IMR-90 (cell line): ENCODE results near the gene POLR3E. TPM values are rescaled to one million over a fixed set of nuclear protein-coding genes. Genes with fewer than 3 reads are reported as not detected.

Source experiments
- ATAC-seq: fragments of 200-7000 bp; cut with Tn5 transposase; 2 replicates; pipeline ENCODE4 v1.9.1; 2020; ENCODE audit warnings: low read depth, mild to moderate bottlenecking, moderate library complexity
- BruUV-seq: library from RNA; stranded (reverse); fragments of 400-500 nt; replicated peaks from 2 replicates; lab custom pipeline; 2021; lab: Mats Ljungman, UMichigan
- CTCF ChIA-PET: fragments of 300-600 bp; formaldehyde crosslinking; extraction: SDS; loops from one replicate; lab custom pipeline; 2021; ENCODE audit warnings: antibody characterized with exemption; lab: Yijun Ruan, JAX
- POLR2A ChIA-PET: fragments of 300-600 bp; sonication (Branson Sonifier 250); formaldehyde crosslinking; loops from one replicate; lab custom pipeline; 2022; ENCODE audit warnings: antibody characterized with exemption; ENCODE audit not compliant: unreplicated experiment; lab: Charles Lee
- DNase-seq: peaks from one replicate; pipeline ENCODE4 v3.0.0; 2013
- H2AFZ ChIP-seq: replicated peaks from 2 replicates; pipeline ENCODE3; 2013; ENCODE audit warnings: low read length, mild to moderate bottlenecking; ENCODE audit not compliant: poor library complexity
- H2AK5ac ChIP-seq: 2 replicates; pipeline ENCODE4 v1.6.1; 2013; ENCODE audit warnings: low read depth, low read length, inconsistent platforms
- H2AK9ac ChIP-seq: replicated peaks from 2 replicates; pipeline ENCODE3; 2013; ENCODE audit warnings: mild to moderate bottlenecking, low read depth, low read length, moderate library complexity; ENCODE audit not compliant: poor library complexity
- H2BK120ac ChIP-seq: 2 replicates; pipeline ENCODE4 v1.6.1; 2013; ENCODE audit warnings: low read depth, low read length, inconsistent platforms
- H2BK15ac ChIP-seq: 3 replicates; pipeline ENCODE4 v1.6.1; 2013; ENCODE audit warnings: low read depth, low read length, inconsistent platforms
- H2BK20ac ChIP-seq: 2 replicates; pipeline ENCODE4 v1.6.1; 2013; ENCODE audit warnings: low read depth, mild to moderate bottlenecking, inconsistent platforms, low read length, moderate library complexity
- H2BK5ac ChIP-seq: 2 replicates; pipeline ENCODE4 v1.6.1; 2013; ENCODE audit warnings: mild to moderate bottlenecking, low read depth, low read length, inconsistent platforms; ENCODE audit not compliant: poor library complexity, severe bottlenecking
- H3K14ac ChIP-seq: replicated peaks from 2 replicates; pipeline ENCODE4 v1.6.1; 2013; ENCODE audit warnings: low read depth, low read length, inconsistent platforms
- H3K18ac ChIP-seq: 2 replicates; pipeline ENCODE4 v1.6.1; 2013; ENCODE audit warnings: low read depth, low read length, control low read depth
- H3K23ac ChIP-seq: 2 replicates; pipeline ENCODE4 v1.6.1; 2013; ENCODE audit warnings: low read depth, low read length, inconsistent platforms
- H3K27ac ChIP-seq: 2 replicates; pipeline ENCODE4 v1.5.1; 2013; ENCODE audit warnings: mild to moderate bottlenecking, control low read depth, low read length; ENCODE audit not compliant: insufficient read depth
- H3K27me3 ChIP-seq: 2 replicates; pipeline ENCODE4 v1.6.1; 2013; ENCODE audit warnings: low read length; ENCODE audit not compliant: control insufficient read depth, insufficient read depth
- H3K36me3 ChIP-seq: 2 replicates; pipeline ENCODE4 v1.6.1; 2013; ENCODE audit warnings: low read length, mixed read lengths; ENCODE audit not compliant: control insufficient read depth, insufficient read depth
- H3K4ac ChIP-seq: 2 replicates; pipeline ENCODE4 v1.6.1; 2013; ENCODE audit warnings: low read depth, low read length, inconsistent platforms
- H3K4me1 ChIP-seq: 2 replicates; pipeline ENCODE4 v1.6.1; 2013; ENCODE audit warnings: low read length, mixed read lengths; ENCODE audit not compliant: control insufficient read depth, insufficient read depth
- H3K4me2 ChIP-seq: 2 replicates; pipeline ENCODE4 v1.6.1; 2013; ENCODE audit warnings: low read depth, mild to moderate bottlenecking, control low read depth, low read length, moderate library complexity
- H3K4me3 ChIP-seq: 2 replicates; pipeline ENCODE4 v1.5.1; 2013; ENCODE audit warnings: low read depth, mild to moderate bottlenecking, control low read depth, low read length, moderate library complexity; ENCODE audit not compliant: insufficient read depth
- H3K56ac ChIP-seq: 2 replicates; pipeline ENCODE4 v1.6.1; 2013; ENCODE audit warnings: low read length, inconsistent platforms; ENCODE audit not compliant: insufficient read depth; ENCODE audit errors: extremely low read depth
- H3K79me1 ChIP-seq, 2 experiments: 2 replicates each; pipeline ENCODE4 v1.6.1; 2013; ENCODE audit warnings: low read length in 2 of 2, inconsistent platforms in 1 of 2, low read depth in 1 of 2
- H3K9ac ChIP-seq: 2 replicates; pipeline ENCODE4 v1.6.1; 2013; ENCODE audit warnings: low read depth, low read length, control low read depth
- H3K9me1 ChIP-seq: 2 replicates; pipeline ENCODE4 v1.6.1; 2013; ENCODE audit warnings: low read length, inconsistent platforms; ENCODE audit not compliant: insufficient read depth
- H3K9me3 ChIP-seq: 2 replicates; pipeline ENCODE4 v1.6.1; 2013; ENCODE audit warnings: low read length; ENCODE audit not compliant: control insufficient read depth, insufficient read depth
- H4K20me1 ChIP-seq: 2 replicates; pipeline ENCODE4 v1.6.1; 2013; ENCODE audit warnings: low read length, inconsistent platforms; ENCODE audit not compliant: insufficient read depth
- H4K5ac ChIP-seq: 2 replicates; pipeline ENCODE4 v1.6.1; 2013; ENCODE audit warnings: mild to moderate bottlenecking, low read depth, low read length, control low read depth
- H4K8ac ChIP-seq, 2 experiments: 2 replicates each; pipeline ENCODE4 v1.6.1; 2013; ENCODE audit warnings: low read depth in 2 of 2, low read length in 2 of 2, control low read depth in 1 of 2, inconsistent platforms in 1 of 2
- H4K91ac ChIP-seq: 2 replicates; pipeline ENCODE4 v1.6.1; 2013; ENCODE audit warnings: low read depth, low read length, inconsistent platforms; ENCODE audit not compliant: insufficient read depth
- CEBPB ChIP-seq: IDR thresholded peaks from 2 replicates; pipeline ENCODE4 v1.6.1; 2012; ENCODE audit warnings: low read depth, low read length, improper control_type of control experiment
- CHD1 ChIP-seq: IDR thresholded peaks from 2 replicates; pipeline ENCODE4 v1.6.1; 2012; ENCODE audit warnings: low read depth, low read length, improper control_type of control experiment
- FOS ChIP-seq: fragments of 150-350 bp; IDR thresholded peaks from 2 replicates; pipeline ENCODE4 v1.6.1; 2016; ENCODE audit warnings: low read depth, low read length
- MAZ ChIP-seq: IDR thresholded peaks from 2 replicates; pipeline ENCODE4 v1.6.1; 2012; ENCODE audit warnings: low read depth, mild to moderate bottlenecking, low read length, improper control_type of control experiment, moderate library complexity, borderline replicate concordance
- MXI1 ChIP-seq: IDR thresholded peaks from 2 replicates; pipeline ENCODE4 v1.6.1; 2012; ENCODE audit warnings: low read depth, mild to moderate bottlenecking, low read length, moderate library complexity, borderline replicate concordance
- POLR2A ChIP-seq: IDR thresholded peaks from 2 replicates; pipeline ENCODE4 v1.6.1; 2012; ENCODE audit warnings: mild to moderate bottlenecking, low read depth, low read length
- RAD21 ChIP-seq: IDR thresholded peaks from 2 replicates; pipeline ENCODE4 v1.6.1; 2012; ENCODE audit warnings: low read length, improper control_type of control experiment
- RFX5 ChIP-seq: IDR thresholded peaks from 2 replicates; pipeline ENCODE4 v1.8.0; 2012; ENCODE audit warnings: low read depth, mild to moderate bottlenecking, low read length, moderate library complexity
- WGBS, 2 experiments: methylation state at CpG; one replicate each; pipeline versions ENCODE4 v1.1.5 to v1.1.7; 2013; ENCODE audit warnings: missing lambda C conversion rate in 2 of 2; ENCODE audit not compliant: insufficient read length in 1 of 2; ENCODE audit errors: extremely low coverage in 2 of 2; 5-methylcytosine and 5-hydroxymethylcytosine counted together
- dilution Hi-C: fragments of 300-500 bp; cut with HindIII; formaldehyde crosslinking; loops from one replicate; pipeline ENCODE4 v1.14.3; 2018; ENCODE audit warnings: low sequenced_read_pairs; ENCODE audit not compliant: unreplicated experiment
- in situ Hi-C: fragments of 300-500 bp; cut with MboI; formaldehyde crosslinking; loops from 3 replicates; pipeline ENCODE4 v1.14.3; 2019; ENCODE audit warnings: low sequenced_read_pairs, inconsistent platforms, mixed read lengths
- intact Hi-C: fragments of 100-400 bp; cut with micrococcal nuclease; formaldehyde crosslinking; loops from 2 replicates; pipeline ENCODE4 v1.10.0; 2022
- polyA plus RNA-seq, 3 experiments: library from polyadenylated mRNA; depleted of rRNA; stranded (reverse); fragments of >200 nt; gene quantifications; 2 replicates each; pipeline ENCODE4 v1.2.3, GENCODE V29; 2012; ENCODE audit warnings: low replicate concordance in 1 of 3
- total RNA-seq: library from RNA; depleted of rRNA; stranded (reverse); fragments of >200 nt; gene quantifications from 2 replicates; pipeline ENCODE4 v1.2.3, GENCODE V29; 2012

POLR3E gene
- total and polyA plus RNA-seq, 2 of the 4 experiments (the other 2 are of a cell fraction), result 19.9 to 46.0 TPM

GRCh38 chr16:22374311-22375116 is 77.3 kb downstream of the POLR3E start, which contains the start of gene CDR2:
Gene CDR2, minus strand, starts transcription at chr16:22374619. Its CDS starts 310 bp downstream, at chr16:22374309.
- Histone ChIP-seq H3K9ac (peak within 1 kb of the TSS; percentile 97), H3K56ac (peak within 1 kb of the TSS; percentile 77), H4K5ac (peak within 1 kb of the TSS; percentile 79), H4K8ac (peak within 1 kb of the TSS; percentile 78 to 80), H3K4ac (peak within 1 kb of the TSS; percentile 92), H3K9me1 (peaks cover 5% of the 10 kb centered on the region; the same call in 1 of the 2 replicates), H2AFZ (peak within 1 kb of the TSS; percentile 96), H3K27me3 (no peaks in the 10 kb centered on the region), H3K4me1 (peaks cover 8% of the 10 kb centered on the region; the same call in 1 of the 2 replicates), H3K27ac (peak within 1 kb of the TSS; percentile 91), H3K14ac (peak within 1 kb of the TSS; percentile 98), H3K36me3 (peaks cover 16% of the 10 kb centered on the region), H3K9me3 (no peaks in the 10 kb centered on the region), H2BK20ac (peak within 1 kb of the TSS; percentile 66), H3K23ac (peak within 1 kb of the TSS; percentile 95), H4K91ac (peak within 1 kb of the TSS; percentile 90), H4K20me1 (peaks cover 39% of the 10 kb centered on the region), H2BK5ac (peak within 1 kb of the TSS; percentile 86), H2AK5ac (peak within 1 kb of the TSS; percentile 98), H3K79me1 (peaks cover 6 to 26% of the 10 kb centered on the region in 2 experiments; a peak in 3 of 4 replicates), H3K4me3 (peak within 1 kb of the TSS; percentile 66), H2BK120ac (peak within 1 kb of the TSS; percentile 78), H3K18ac (peak within 1 kb of the TSS; percentile 67), H2BK15ac (peak within 1 kb of the TSS; percentile 92), H3K4me2 (peak within 1 kb of the TSS; percentile 95), H2AK9ac (peak within 1 kb of the TSS; percentile 92)
- in situ Hi-C loops (no loop called here), dilution Hi-C loops (no loop called here), intact Hi-C loops (loop anchor here (1.0 kb wide), 1 partner anchor 13 kb away; no protein-coding TSS in a partner anchor)
- peak; percentile 94 for DNase-seq
- ChIA-PET POLR2A (no interaction called here), CTCF (no interaction called here)
- TF ChIP-seq MXI1 (peak; percentile 91; the same call in 1 of the 2 replicates), CEBPB (no peak), RAD21 (no peak), POLR2A (peak; percentile 95), FOS (peak; percentile 72; the same call in 1 of the 2 replicates), MAZ (peak; percentile 47; the same call in 1 of the 2 replicates), CHD1 (0 out of 2 replicates have a peak, but pooled peaks have one; percentile 38), RFX5 (no peak)
- no TSS peak for BruUV-seq
- 0% methylated on average over 25 of the region's 96 CpGs; no CpG with 5 or more reads in 1 of the 2 experiments for WGBS, 2 experiments
- peak; percentile 88 for ATAC-seq
